OCI-LY7 (cell line): Measurements from ENCODE around the gene GTF2IRD1. TPM values are rescaled to one million over a fixed set of nuclear protein-coding genes. Genes with fewer than 3 reads are reported as not detected.

Source experiments
- BruUV-seq: library from RNA; stranded (reverse); fragments of 400-500 nt; replicated peaks from 2 replicates; lab custom pipeline; 2021; lab: Mats Ljungman, UMichigan
- CTCF ChIA-PET: fragments of 300-600 bp; sonication (Branson Sonifier 250); formaldehyde crosslinking; loops from one replicate; lab custom pipeline; 2022; ENCODE audit warnings: antibody characterized with exemption; ENCODE audit not compliant: unreplicated experiment; lab: Charles Lee
- POLR2A ChIA-PET: fragments of 300-600 bp; sonication (Branson Sonifier 250); formaldehyde crosslinking; loops from one replicate; lab custom pipeline; 2022; ENCODE audit warnings: antibody characterized with exemption; lab: Charles Lee
- DNase-seq: peaks from one replicate; pipeline ENCODE4 v3.0.0-alpha.2; 2015; ENCODE audit warnings: low spot score
- H2AFZ ChIP-seq: fragments of 200-600 bp; sonication (generic), shearing (Covaris generic); 2 replicates; pipeline ENCODE4 v1.6.1; 2014; ENCODE audit warnings: mild to moderate bottlenecking, antibody characterized with exemption, low read length, moderate library complexity
- H3K27ac ChIP-seq: fragments of 200-600 bp; sonication (generic); 2 replicates; pipeline ENCODE4 v1.5.1; 2014; ENCODE audit warnings: mixed run types, low read depth, mild to moderate bottlenecking, moderate library complexity, low read length, inconsistent platforms; ENCODE audit not compliant: poor library complexity, severe bottlenecking
- H3K36me3 ChIP-seq: fragments of 200-600 bp; sonication (generic); 2 replicates; pipeline ENCODE4 v1.6.1; 2014; ENCODE audit warnings: mild to moderate bottlenecking, antibody characterized with exemption, low read length, moderate library complexity, mixed read lengths; ENCODE audit not compliant: insufficient read depth
- H3K4me1 ChIP-seq: fragments of 200-600 bp; sonication (generic); 2 replicates; pipeline ENCODE4 v1.5.1; 2014; ENCODE audit warnings: mild to moderate bottlenecking, low read length; ENCODE audit not compliant: insufficient read depth, poor library complexity, severe bottlenecking
- H3K4me2 ChIP-seq: fragments of 200-600 bp; sonication (generic); 2 replicates; pipeline ENCODE4 v1.6.1; 2014; ENCODE audit warnings: mild to moderate bottlenecking, low read length
- H3K4me3 ChIP-seq: fragments of 200-600 bp; sonication (generic); 2 replicates; pipeline ENCODE4 v1.5.1; 2014; ENCODE audit warnings: mild to moderate bottlenecking, low read depth, low read length; ENCODE audit not compliant: poor library complexity, severe bottlenecking
- H3K79me2 ChIP-seq: fragments of 200-600 bp; sonication (generic); 2 replicates; pipeline ENCODE4 v1.6.1; 2016; ENCODE audit warnings: low read depth, mild to moderate bottlenecking, low read length, moderate library complexity, mixed read lengths; ENCODE audit not compliant: insufficient read depth
- H3K9me2 ChIP-seq: fragments of 200-600 bp; sonication (generic); 2 replicates; pipeline ENCODE4 v1.6.1; 2016; ENCODE audit warnings: mild to moderate bottlenecking, low read length, mixed read lengths; ENCODE audit not compliant: insufficient read depth
- H3K9me3 ChIP-seq: fragments of 200-600 bp; sonication (generic); 2 replicates; pipeline ENCODE4 v1.6.1; 2014; ENCODE audit warnings: mild to moderate bottlenecking, mixed run types, low read length, mixed read lengths
- H4K20me1 ChIP-seq: fragments of 200-600 bp; sonication (generic); 2 replicates; pipeline ENCODE4 v1.6.1; 2014; ENCODE audit warnings: mild to moderate bottlenecking, antibody characterized with exemption, low read length, moderate library complexity, mixed read lengths; ENCODE audit not compliant: insufficient read depth
- CTCF ChIP-seq: fragments of 200-600 bp; sonication (generic); conservative IDR thresholded peaks from 2 replicates; pipeline ENCODE4 v1.5.1; 2014; ENCODE audit warnings: mild to moderate bottlenecking, antibody characterized with exemption, low read length, moderate library complexity, mixed read lengths
- EZH2phosphoT487 ChIP-seq: fragments of 200-600 bp; sonication (generic); IDR thresholded peaks from 2 replicates; pipeline ENCODE4 v1.6.1; 2018; ENCODE audit warnings: low read depth, borderline replicate concordance, mild to moderate bottlenecking, mixed run types, antibody characterized with exemption, low read length, moderate library complexity, mixed read lengths
- intact Hi-C: fragments of 100-400 bp; cut with micrococcal nuclease; formaldehyde crosslinking; loops from one replicate; pipeline ENCODE4 v1.10.0; 2022; ENCODE audit not compliant: unreplicated experiment
- total RNA-seq, 2 experiments: library from RNA; depleted of rRNA in 1 of 2; stranded (reverse); fragments of >200 nt in 1 of 2; shearing (Covaris generic) in 1 of 2; gene quantifications; 2 replicates each; pipeline ENCODE4 v1.2.3, GENCODE V29; 2014 to 2022

GTF2IRD1 gene
- total RNA-seq, 2 experiments from 2014 or later: 4.4 to 34.3 TPM

- Histone ChIP-seq H3K4me1 (peaks cover 13% of the 10 kb centered on the region), H3K9me2 (no peaks in the 10 kb centered on the region), H3K4me3 (no peak overlapping the region), H3K36me3 (no peaks in the 10 kb centered on the region), H3K79me2 (no peaks in the 10 kb centered on the region), H3K4me2 (peak overlapping the region; percentile 28; the same call in 1 of the 2 replicates), H2AFZ (no peak overlapping the region), H3K9me3 (no peaks in the 10 kb centered on the region), H4K20me1 (no peaks in the 10 kb centered on the region), H3K27ac (no peak overlapping the region)
- BruUV-seq: no TSS peak
- TF ChIP-seq CTCF: no peak
- TF ChIP-seq EZH2phosphoT487: no peak
- ChIA-PET POLR2A (no interaction called here), CTCF (no interaction called here)
- intact Hi-C loops: no loop called here
- DNase-seq: no peak
Observed at GRCh38 chr7:74499835-74500388, 46.2 kb downstream of the GTF2IRD1 start.

- CTCF ChIA-PET: interaction anchor here (0.5 kb wide), 1 partner anchor 80 kb away, joined by 4 read pairs; no protein-coding TSS in a partner anchor
- H4K20me1 ChIP-seq: no peaks in the 10 kb centered on the region
- H3K4me3 ChIP-seq: no peak overlapping the region
- H3K9me2 ChIP-seq: no peaks in the 10 kb centered on the region
- H2AFZ ChIP-seq: no peak overlapping the region
- H3K79me2 ChIP-seq: no peaks in the 10 kb centered on the region
- no peak overlapping the region for H3K27ac ChIP-seq
- no peaks in the 10 kb centered on the region for H3K36me3 ChIP-seq
- no peak overlapping the region for H3K4me2 ChIP-seq
- no TSS peak for BruUV-seq
- TF ChIP-seq CTCF (no peak), EZH2phosphoT487 (no peak)
- peaks cover 13% of the 10 kb centered on the region for H3K4me1 ChIP-seq
- H3K9me3 ChIP-seq: no peaks in the 10 kb centered on the region
- no peak for DNase-seq
- intact Hi-C loops: no loop called here
- POLR2A ChIA-PET: interaction anchor here (0.7 to 1.2 kb wide), 2 partner anchors 28 to 966 kb away, joined by 3 to 4 read pairs; no protein-coding TSS in a partner anchor
Observed at GRCh38 chr7:74501298-74501697, 47.6 kb downstream of the GTF2IRD1 start.

- no peak overlapping the region for H2AFZ ChIP-seq
- peaks cover 13% of the 10 kb centered on the region for H3K4me1 ChIP-seq
- DNase-seq: no peak
- H3K4me2 ChIP-seq: no peak overlapping the region
- no peaks in the 10 kb centered on the region for H3K9me2 ChIP-seq
- H3K4me3 ChIP-seq: no peak overlapping the region
- BruUV-seq: no TSS peak
- H3K36me3 ChIP-seq: no peaks in the 10 kb centered on the region
- ChIA-PET POLR2A (interaction anchor here (0.6 to 1.2 kb wide), 2 partner anchors 29 to 46 kb away, joined by 3 read pairs; no protein-coding TSS in a partner anchor), CTCF (no interaction called here)
- no peaks in the 10 kb centered on the region for H3K9me3 ChIP-seq
- no peak for TF ChIP-seq EZH2phosphoT487
- intact Hi-C loops: no loop called here
- H4K20me1 ChIP-seq: no peaks in the 10 kb centered on the region
- no peak overlapping the region for H3K27ac ChIP-seq
- no peaks in the 10 kb centered on the region for H3K79me2 ChIP-seq
Observed at GRCh38 chr7:74502216-74502891, 48.6 kb downstream of the GTF2IRD1 start.
